CD1c-positive myeloid dendritic cell (primary cell): ENCODE data around the gene PTPRS.

ENCODE experiments used
- DNase-seq: peaks from one replicate; pipeline ENCODE4 v3.0.0-alpha.2; 2016; ENCODE audit errors: extremely low spot score

The PTPRS gene

DNA sequence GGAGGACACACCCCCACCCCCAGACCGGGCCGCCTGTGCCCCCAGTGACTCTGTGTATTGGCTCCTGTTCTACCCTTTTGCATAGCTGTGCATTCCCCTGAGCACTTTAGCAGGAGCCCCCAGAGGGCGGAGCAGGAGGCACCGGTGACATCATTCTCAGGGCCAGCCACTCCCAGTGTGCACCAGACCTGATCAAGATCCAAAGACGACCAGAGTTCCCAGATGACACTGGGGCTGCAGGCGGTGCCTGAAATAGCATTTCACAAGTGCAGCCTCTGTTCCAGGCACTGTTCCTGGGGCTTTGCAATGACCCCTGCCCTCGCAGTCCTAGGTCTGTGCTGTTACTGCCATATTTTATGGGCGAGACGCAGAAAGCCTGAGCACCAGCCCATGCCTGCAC lies 14.5 kb upstream of the PTPRS start:
- no peak for DNase-seq

- DNase-seq = no peak
Observed at GRCh38 chr19:5354403-5354802, 13.8 kb upstream of the PTPRS start.

DNA sequence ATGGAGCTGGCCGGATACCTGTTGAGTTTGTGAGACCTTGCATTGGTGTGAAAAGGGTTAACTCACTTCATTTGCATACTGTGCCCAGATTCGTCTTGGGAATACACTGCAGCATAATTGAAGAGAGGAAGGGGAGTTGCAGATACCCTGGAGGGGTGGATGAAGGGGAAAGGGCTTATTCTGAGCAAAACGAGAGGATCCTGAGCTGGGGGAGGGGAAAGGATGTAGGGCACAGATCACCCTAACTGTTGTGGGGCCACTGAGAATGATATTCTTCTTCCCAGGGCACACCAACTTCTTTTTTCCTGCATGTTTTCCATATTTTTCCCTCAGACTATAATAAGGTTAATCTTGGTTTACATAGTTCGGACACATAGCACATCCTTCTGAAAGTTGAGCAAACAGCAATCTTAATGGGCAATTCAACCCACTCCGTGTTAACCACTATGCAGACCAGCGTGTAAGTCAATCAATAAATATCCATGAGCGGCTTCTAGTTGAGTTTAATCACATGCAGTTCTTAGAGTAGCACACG lies 11.7 kb upstream of the PTPRS start:
- no peak for DNase-seq

GRCh38 chr19:5351731-5352228 lies 11.2 kb upstream of the PTPRS start:
- DNase-seq = no peak

DNA sequence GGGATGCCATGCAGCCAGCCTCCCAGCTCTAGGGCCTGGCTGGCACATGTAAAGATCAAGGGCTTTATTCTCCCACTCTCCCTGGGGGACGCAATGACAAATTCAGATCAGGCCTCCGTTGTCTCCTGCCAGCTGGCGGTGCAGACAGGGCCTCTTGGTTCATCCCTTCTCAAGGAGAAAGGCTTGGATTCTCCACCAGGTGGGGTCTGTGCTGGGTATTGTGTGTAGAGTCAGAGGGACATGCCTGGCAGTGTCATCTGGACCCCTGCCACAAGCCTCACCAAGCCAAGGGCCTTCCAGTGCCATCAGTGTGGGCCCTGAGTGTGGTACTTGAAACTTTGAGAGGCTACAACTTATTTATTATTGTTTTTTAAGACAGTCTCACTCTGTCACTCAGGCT lies 8.4 kb upstream of the PTPRS start:
- no peak for DNase-seq

DNA sequence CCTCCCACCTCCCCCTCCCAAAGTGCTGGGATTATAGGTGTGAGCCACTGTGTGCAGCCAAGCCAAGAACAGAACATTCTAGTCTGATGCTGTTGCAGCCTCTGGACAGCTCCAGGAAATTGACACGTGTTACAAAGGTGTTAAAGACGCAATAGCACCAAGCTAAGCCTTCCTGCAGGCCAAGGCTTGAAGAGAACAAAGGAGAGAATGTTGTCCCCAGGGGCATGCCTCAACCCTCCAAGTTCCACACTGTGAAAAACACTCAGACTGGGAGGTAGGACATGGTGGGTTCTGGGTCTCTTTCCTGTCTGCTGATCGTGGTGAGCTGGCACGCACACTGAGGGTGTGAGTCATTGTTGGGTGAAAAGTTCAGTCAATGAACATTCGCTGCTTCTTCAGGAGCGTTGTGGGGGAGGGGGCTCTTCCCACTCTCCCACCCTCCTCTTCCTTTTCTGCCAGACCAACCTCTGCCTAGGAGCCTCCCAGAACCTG lies 5.3 kb upstream of the PTPRS start:
- DNase-seq = no peak

DNA sequence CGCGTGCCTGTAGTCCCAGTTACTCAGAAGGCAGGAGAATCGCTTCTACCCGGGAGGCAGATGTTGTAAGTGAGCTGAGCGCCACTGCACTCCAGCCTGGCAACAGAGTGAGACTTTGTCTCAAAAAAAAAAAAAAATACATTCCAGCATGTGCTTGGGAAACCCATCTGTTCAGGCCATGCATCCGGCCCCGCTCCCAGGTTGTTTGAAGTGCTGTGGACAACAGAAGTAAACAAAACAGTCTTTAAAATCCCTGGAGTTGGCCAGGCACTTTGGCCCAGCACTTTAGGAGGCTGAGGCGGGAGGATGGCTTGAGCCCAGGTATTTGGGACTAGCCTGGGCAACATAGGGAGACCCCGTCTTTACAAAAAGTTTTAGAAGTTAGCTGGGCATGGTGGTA lies 3.2 kb upstream of the PTPRS start:
- DNase-seq = no peak

GRCh38 chr19:5342573-5343201 lies 2.1 kb upstream of the PTPRS start:
- no peak for DNase-seq

- DNase-seq = no peak
Observed at GRCh38 chr19:5341981-5342380, 1.4 kb upstream of the PTPRS start.

DNA sequence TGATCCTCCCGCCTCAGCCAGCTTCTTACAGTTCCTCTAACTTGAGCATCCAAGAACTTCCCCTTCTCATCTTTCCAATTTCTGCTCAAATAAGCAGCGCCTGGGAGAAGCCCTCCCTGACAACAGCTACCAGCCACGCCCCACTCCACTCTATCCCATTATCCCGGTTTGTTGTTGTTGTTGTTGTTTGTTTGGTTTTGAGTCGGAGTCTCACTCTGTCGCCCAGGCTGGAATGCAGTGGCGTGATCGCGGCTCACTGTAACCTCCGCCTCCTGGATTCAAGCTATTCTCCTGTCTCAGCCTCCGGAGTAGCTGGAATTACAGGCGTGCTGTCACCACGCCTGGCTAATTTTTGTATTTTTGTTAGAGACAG lies 822 bp upstream of the PTPRS start:
- DNase-seq = no peak

DNA sequence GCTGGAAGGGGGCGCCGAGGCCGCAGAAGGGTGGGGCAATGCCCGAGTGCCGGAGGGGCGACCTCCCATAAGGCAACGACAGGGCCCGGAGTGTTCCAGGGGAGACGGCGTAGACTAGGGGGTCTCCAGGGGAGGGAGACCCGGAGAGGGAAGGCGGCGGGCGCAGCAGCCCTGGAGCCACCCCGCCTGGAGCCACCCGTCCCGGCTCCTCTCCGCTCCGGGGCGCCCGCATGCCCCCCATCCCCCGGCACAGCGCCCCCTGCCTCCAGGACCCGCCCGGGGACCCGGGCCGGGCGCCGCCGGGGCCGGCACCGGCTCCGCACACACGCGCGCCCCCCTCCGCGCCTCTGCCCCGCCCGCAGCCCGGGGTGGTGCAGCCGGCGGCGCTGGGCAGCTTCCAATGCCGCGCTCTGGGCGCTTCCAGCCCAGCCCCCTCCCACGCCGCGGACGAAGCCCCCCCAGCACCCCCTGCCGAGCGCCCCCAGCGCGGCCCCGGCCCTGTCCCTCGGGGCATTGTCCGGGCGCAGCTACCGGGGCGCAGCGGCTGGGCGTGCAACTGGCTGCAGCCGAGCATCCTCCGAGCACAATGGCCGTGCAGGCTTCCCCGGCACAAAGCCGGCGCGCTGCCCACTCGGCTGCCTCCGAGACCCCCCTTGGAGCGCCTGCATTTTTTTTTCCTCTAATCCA lies 519 bp downstream of the PTPRS start:
- DNase-seq = no peak

GRCh38 chr19:5339198-5339949 lies 1.2 kb downstream of the PTPRS start:
- DNase-seq = no peak

DNA sequence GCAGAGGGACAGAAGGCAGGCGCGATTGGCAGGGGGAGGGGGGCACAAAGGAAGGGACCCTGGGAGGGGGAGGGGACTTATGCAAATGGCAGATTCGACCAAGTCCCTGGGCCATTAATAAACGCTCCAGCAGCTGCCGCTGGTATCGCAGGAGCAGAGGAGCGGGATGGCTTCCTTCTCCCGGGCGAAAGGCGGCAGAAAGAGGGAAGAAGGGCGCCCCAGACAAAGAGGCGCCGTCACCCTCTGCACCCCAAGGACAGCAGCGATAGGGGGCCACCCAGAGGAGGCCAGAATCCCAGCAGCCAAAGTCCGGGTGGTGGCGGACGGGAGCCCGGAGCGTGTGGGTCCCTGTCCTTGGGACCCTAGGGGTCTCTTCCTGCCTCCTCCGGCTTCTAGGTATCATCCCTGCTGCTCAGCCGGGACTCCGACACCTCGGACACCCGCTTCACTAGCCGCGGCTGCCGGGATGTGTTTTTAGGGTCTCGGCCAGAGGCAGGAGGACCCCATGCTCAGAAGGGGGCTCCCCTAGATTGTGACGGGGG lies 1.9 kb downstream of the PTPRS start:
- no peak for DNase-seq

- DNase-seq = no peak
Observed at GRCh38 chr19:5337708-5338655, 2.6 kb downstream of the PTPRS start.

GRCh38 chr19:5337126-5337525 lies 3.5 kb downstream of the PTPRS start:
- no peak for DNase-seq

- DNase-seq = no peak
Observed at GRCh38 chr19:5336195-5336965, 4.2 kb downstream of the PTPRS start.

DNA sequence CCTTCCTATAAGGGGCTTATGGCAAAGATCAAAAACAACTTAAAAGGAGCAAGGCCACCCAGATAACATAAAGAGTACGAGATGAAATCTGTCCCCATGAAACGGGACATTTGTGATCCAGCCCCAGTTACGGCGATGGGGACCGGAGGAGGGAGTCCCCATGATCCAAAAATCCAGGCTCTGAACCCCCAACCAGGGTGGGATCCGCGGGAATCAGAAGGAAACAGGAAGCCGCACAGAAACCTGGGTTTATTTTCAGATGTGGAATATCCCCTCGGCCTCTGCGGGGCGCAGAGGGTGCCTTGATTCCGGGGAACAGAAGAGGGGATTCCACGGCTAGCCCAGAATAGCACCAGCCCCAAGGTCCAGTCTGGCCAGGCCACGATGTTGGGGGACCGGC lies 5.0 kb downstream of the PTPRS start:
- no peak for DNase-seq

DNA sequence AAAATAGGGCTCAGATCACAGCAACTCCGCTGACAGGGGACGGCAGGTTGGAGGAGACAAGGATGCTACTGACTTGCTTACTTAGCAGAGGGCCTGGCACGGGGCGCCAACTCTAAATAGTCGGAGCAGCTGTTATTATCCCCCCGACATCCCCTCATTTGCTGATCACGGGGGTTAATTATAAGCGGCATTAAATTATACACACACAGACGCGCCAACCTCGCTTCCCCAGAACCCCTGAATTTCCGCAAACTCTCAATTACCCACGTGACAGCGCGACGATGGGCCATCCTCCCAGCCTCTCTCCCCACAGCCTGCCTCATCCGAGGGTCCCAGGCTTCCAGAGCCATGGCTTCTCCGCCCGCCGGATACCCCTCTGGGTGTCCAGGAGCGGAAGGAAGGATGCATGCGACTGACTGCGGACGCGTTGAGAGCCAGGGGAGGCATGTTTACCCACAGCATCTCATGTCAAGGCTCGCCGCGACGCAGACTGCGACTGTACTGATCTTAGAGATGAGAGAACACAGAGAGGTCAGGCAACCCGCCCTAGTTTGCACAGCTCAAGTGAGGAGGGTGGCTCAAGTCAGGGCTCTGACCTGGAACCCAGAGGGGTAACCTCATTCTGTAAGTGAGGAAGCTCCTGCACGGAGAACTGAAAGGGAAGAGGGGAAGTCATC lies 5.7 kb downstream of the PTPRS start:
- DNase-seq = no peak

GRCh38 chr19:5334366-5334739 lies 6.3 kb downstream of the PTPRS start:
- DNase-seq = no peak
